DMS 273 treated with DMSO at 0.1 percent for 48 hours (cell line): ENCODE data around the gene PPDPF.
"Not testable (repeated sequence)": the region's sequence is repeated elsewhere in the genome, so short reads cannot be mapped to it uniquely, and the experiment has no call there.

Experiments
- DNase-seq: peaks from one replicate; lab custom pipeline; 2025; lab: John Stamatoyannopoulos, UW

PPDPF gene

DNA sequence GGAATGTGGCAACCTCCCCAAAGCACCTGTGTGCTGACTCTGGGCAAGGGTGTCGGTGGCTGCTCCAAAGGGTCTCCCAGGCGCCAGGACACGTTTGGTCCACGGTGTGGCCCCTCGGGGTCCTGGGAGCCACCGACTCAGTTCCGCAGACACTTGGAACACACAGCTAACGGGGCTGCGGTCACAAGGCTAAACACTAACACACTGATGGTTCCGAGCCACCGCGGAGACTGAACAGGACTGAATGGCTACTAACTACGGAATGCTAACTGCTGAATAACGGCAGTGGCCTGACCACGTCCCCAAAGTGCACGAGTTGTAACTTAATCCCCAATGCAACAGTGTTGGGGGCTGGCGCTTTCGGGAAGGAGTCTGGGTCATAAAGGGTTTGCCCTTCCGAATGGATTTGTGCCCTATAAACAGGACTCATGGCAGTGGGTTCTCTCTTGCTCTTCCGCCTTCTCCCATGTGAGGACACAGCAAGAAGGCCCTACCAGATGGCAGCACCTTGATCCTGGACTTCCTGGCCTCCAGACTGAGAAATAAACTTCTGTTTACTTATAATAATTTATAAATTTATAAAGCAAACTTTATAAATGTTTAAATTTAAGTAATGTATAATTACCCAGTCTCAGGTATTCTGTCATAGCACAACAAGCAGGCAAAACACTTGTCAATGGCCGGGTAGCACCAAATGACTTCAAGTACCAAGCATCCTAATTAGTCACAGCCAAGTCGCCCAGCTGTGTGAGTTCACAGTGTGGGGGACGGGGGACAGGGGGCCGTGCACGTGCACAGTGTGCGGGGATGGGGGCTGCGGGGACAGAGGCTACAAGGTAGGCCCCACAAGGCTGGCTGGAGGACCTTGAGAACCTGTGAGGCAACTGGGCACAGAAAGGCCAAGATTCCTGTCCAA, 19.4 kb upstream of the PPDPF start:
- no peak for DNase-seq

DNA sequence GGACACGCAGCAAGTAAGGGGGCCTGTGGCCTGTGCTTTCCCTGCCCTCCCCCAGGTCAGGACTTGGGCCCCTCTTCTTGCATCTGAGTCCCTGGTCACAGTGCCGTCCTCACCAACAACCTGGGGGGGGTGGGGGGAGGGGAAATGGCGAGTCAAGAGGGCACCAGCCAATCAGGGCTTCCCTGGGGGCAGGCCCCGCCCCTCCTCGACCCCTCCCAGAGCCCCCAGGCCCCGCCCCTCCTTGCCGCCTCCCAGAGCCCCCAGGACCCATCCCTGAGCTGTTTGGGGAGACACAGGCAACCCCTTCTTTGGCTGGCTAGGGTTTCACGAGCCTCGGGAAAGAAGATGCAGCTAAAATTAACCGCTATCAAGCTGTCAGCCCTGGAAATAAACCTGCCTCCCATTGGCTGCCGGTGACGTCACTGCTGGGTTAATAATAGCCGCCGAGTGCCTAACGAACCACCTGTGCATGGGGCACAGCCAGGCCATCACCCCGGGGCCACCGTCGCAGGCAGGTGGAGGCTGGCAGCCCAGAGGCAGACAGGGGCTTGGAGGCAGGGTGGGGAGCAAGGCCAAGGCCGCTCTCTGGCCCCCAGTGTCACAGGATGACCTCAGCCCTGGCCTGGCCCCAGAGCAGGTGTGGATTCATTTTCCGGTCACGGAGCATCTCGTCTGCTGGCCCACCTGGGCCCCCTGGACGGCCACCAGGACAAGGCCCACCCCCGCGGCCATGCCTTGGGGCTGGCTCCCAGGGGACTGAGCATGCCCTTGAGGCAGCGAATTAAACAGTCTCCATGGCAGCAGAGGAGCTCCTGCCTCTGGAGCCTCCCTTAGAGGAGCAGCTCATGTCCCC, 18.5 kb upstream of the PPDPF start:
- DNase-seq: peak; percentile 34

DNA sequence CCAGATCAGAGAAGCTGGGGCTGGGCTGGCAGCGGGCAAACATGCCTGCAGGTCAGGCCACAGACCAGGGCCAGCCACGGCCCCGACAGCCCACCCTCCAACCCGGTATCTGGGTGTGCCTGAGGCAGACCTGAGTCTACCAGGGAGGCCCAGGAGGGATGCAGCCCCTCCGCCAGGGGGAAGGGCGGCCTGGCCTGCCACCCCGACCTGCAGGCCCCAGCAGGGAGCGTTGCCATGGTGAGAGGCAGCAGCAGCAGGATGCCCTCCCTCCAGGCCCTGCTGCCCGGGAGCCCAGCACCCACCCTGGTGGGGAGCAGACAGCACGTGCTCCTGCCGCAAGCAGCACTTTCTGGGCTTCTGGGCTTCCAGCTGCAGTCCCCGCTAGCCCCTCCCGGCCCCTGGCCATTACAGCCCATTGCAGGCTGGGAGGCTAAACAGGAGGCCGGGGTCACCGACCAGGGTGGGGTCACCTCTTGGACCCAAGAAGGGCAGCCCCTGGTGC, 17.8 kb upstream of the PPDPF start:
- DNase-seq: no peak

DNA sequence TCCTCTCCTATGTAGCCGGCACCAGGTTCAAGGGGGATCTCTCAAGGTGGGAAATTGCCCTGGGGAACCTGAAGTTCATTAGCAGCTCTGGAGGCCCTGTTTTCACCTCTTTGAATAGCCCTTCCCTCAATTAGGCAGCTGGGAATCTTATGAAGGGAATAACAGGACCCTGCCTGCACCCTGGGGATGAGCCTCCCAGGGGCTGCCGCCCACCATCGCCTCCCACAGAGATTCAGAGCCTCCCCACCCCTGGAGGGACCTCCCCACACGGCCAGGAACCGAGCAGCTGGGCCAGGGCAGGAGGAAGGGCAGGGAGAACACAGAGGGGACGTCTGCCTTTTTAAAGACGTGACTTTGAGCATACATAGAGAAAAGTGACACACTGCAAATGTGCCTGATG, 17.0 kb upstream of the PPDPF start:
- no peak for DNase-seq

DNA sequence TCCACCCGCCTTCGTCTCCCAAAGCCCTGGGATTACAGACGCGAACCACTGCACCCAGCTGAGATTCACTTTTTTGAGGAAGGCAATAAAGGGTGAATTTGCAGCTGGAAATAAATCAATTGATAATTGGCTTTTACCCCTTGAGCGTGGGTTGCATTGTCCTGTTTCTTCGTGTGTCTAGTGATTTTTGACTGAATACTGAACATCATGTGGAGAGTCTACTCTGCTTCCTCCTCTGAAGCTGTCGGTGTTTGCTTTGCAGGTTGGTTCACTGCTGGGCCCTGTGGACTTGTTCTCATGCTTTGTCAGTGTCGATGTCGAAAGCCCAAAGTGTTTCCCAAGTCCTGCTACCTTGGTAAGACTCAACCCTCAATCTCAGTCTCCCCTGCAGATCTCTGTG, 15.9 kb upstream of the PPDPF start:
- DNase-seq: no peak

DNA sequence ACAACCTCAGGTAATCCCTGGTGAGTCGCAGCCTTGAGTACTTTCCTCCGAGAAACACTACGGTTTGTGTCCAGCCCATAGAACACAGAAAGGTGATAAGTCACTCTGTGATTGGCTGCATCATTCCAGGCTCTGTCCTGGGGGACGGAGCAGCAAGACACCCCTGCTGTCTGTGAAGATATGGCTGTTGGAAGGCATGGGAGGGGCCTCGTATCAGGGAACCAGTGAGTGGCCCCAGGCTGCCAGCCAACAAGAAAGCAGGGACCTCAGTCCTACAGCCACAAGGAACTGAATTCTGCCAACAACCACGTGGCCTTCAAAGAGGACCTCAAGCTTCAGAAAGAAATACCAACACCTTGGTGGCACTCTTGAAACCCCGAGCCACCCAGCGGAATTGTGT, 15.3 kb upstream of the PPDPF start:
- DNase-seq: no peak

DNA sequence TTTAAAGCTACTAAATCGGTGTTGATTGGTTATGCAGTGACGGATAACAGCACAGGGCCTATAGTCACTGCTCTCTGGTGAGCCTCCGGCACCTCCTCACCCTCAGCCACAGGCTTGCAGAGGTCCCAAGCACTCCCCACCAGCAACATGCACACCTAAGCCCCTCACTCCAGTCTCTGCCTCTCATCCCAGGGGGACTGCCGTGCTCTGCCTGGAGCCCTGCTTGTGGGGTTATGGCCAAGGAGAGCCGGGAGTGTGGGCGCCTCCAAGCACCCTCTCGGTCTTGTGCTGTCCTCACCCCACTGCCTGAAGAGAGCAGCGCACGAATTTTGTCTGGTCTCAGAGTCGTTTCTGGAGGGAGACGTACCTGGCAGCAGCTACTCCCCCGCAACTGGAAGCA, 14.8 kb upstream of the PPDPF start:
- DNase-seq: no peak

DNA sequence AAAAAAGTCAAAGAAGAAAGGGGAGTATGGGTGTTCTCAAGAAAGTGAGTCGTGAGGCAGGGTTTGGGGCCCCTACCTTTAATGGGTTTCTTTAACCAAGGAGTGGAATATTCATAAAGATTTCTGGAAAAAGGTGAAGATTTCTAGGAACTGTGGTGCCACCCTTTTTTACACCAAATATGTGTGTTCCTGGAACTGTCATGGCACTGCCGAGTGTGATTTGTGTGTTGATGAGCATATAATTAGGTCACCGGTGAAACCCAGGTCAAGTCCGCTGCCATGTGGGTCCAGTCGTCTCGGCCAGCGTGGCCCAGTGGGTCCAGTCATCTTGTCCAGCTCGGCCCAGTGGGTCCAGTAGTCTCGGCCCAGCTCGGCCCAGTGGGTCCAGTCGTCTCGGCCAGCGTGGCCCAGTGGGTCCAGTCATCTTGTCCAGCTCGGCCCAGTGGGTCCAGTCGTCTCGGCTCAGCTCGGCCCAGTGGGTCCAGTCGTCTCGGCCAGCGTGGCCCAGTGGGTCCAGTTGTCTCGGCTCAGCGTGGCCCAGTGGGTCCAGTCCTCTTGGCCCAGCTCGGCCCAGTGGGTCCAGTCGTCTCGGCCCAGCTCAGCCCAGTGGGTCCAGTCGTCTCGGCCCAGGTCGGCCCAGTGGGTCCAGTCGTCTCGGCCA, 13.4 kb upstream of the PPDPF start:
- DNase-seq: no peak

DNA sequence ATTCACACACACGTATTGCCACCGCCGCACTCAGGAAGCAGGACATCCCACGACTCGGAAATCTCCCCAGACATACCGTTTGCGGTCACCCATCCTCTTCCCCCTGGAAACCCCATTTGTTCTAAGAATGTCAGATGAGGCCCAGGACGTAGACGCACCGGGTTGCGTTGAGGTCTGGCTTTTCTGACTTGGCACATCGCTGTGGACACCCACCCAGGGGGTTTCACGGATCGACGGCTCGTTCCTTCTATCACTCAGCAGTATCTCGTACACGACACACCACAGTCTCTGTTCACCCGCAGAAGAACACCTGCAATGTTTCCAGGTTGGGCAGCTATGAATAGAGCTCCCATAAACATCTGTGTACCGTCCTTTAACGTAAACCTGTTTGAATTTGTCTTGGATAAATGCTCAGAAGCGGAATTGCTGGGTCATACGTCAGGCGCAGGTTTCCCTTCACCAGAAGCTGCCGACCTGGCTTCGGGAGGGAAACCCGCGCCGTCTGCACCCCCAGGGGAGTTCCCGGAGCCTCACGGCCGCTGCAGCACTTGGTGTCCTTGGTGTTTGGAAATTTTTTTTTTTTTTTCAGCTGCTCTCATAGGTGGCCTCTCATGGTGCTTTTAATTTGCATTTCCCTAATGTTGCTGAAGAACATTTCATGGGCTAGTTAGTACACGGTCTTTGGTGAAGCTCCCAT, 12.3 kb upstream of the PPDPF start:
- no peak for DNase-seq

DNA sequence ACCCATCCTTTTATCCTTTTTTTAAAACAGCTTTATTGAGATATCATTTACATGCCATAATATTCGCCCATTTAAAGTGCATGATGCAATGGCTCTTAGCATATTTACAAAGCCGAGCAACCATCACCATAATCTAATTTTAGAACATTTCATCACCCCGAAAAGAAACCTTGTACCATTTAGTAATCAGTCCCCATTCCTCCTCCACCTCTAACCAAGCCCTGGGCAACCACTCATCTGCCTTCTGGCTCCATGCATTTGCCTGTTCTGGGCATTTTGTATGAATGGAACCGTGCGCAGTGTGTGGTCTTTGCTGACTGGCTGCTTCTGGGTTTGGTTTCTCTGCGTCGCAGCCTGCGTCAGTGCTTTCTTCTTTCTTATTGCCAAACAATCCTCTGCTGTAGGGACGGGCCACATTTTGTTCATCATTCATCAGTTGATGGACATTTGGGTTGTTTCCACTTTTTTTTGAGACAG, 11.4 kb upstream of the PPDPF start:
- no peak for DNase-seq

DNA sequence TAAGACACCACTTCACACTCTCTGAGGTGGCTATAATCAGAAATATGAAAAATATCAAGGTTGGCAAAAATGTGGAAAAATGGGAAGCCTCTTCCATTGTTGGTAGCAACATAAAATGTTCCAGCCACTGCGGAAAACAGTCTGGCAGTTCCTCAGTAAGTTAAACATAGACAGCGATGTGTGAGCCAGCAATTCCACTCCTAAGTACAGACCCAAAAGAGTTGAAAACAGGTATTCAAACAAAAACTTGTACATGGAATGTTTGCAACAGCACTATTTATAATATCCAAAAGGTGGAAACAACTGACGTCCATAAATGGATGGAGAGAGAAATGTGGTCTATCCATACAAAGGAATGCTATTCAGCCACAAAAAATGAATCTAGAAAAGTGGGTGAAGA, 7.4 kb upstream of the PPDPF start:
- no peak for DNase-seq

DNA sequence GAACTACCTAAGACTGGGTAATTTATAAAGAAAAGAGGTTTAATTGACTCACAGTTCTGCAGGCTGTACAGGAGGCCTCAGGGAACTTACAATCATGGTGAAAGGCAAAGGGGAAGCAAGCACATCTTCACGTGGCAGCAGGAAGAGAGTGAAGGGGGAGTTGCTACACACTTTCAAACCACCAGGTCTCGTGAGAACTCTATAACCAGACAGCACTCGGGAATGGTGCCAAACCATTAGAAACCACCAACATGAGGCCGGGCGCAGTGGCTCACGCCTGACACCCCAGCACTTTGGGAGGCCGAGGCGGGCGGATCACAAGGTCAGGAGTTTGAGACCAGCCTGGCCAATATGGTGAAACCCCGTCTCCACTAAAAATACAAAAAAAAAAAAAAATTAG, 6.0 kb upstream of the PPDPF start:
- DNase-seq: not testable (repeated sequence)

DNA sequence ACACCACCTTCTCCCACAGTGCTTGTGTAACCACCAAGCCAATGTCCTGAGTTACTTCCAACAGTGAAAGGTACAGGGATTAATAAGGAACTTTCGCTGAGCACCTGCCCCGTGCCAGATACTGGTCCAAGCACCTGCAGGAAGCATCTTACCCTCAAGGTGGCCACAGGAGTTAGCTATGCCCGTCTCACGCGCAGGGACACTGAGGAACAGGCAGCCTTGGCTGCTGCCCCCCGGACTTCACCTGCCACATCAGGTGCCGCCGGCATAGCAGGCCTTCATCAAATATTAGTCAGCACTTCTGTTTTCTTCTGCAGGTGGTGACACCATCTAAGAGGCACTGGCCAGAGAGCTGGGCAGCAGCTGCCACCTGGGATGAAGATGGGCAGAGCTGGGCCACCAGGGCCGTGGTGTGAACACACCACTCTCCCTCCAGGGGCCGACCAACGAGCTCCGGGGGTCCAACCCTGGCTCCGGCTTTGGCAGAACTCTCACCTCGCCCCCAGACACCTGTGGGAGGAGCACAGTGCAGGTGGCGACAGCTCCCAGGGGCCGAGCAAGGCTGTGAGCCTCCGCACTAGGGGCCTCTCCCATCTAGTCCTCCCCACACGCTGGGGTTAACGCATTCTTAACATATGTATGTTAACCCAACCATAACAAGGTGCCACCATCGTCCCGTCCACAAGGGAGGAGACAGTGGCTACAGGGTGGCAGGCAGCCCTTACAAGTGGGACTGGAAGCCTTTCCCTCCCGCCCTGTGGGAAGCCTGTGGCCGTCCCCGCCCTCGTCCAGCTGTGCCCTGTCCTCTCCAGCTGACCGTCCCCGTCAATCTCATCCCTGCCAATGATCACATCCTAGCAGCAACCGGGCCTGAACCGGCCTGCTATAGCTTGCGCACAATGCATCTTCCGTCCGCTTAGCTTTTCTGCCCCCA, 2.9 kb upstream of the PPDPF start:
- no peak for DNase-seq

DNA sequence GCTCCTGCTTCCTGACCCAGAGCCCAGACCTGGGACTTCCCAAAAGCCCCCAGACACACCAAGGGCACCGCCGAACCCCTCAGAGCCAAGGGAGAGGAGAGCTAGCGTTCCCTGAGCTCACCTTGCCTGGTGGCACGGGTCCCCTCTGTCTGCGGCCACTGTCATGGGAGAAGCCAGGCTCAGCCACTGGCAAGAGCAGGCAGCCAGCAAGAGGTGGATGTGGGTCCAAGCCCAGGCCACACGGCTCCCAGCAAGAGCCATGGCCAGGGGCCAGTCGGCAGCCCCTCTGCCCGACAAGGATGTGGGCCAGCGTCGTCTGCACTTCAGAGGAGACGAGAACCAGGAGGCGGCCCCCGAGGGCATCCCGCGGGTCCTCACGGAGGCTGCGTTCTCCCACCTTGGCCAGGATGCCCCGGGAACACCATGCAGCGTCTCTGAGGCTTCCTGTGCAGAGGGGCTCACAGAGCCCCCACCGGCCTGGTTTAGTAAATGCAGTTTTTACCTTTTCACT, 2.2 kb upstream of the PPDPF start:
- no peak for DNase-seq

DNA sequence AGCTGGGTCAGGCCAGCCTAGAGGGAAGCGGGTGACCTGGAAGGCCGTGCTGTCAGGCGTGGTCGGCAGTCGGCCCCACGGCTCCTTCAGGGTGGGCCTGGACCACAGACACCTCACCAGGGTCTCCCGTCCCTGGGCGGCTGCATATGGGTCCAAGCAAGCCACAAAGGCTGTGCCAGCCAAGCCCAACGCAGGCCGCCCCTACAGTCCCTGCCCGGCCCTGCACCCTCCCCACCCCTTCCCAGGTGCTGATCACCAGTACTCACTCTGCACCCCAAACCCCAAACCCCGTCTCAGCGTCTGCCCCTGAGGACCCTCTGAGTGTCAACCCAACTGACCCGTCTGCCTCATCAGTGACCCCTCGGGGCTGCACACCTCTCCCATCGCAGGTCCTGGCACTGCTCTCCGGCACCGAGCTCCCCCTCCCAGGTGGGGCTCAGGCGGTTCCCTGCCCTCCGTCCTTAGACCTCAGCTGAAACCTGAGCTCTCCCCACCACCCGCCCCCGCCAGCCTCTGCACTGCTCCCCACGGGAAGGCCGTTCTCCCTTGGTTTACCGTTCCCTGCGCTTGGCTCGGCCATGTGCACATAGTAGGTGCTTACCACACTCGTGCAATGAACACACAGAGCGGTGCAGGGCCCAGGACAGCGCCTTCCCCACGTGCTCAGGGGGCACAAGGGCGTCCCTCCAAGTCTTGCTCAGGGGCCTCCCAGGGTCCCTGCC, 1.5 kb upstream of the PPDPF start:
- DNase-seq: no peak

DNA sequence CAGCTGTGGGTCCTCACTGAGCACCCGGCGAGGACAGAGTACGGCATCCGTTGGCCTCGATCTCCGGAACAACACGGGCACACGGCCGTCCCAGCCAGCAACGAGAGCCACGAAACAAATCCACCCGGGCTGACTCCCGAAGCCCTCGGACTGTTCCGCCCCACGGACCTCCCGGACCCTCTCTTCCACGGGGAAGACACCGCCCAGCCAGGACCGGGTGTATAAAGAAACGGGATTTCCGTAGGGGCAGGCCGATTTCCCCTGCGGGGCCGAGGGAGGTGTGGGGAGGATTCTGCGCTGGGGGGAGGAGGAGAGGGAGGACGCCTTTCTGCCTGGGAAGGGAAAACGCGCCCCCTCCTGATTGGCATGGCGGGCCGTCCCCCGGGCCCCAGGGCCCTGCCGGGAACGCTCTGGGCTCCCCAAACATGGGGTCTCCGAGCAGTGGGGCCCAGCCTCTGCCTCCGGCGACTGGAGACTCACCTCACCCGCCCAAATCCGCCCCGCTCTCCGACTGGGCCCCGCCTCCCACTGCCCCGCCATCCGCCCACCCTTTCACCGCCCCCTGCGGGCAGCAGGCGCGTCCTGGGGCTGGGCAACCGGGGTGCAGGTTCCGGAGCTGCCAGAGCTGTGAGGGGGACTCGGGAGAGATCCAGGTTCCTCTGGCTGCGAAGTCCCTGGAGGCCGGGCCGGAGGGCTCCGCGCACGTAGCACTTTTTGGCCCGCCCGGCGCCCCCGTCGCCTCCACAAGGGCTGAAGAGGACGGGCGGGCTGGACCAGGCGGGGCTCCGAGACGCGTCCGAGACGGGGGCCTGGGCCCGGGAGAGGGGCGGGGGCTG, 679 bp upstream of the PPDPF start:
- no peak for DNase-seq

DNA sequence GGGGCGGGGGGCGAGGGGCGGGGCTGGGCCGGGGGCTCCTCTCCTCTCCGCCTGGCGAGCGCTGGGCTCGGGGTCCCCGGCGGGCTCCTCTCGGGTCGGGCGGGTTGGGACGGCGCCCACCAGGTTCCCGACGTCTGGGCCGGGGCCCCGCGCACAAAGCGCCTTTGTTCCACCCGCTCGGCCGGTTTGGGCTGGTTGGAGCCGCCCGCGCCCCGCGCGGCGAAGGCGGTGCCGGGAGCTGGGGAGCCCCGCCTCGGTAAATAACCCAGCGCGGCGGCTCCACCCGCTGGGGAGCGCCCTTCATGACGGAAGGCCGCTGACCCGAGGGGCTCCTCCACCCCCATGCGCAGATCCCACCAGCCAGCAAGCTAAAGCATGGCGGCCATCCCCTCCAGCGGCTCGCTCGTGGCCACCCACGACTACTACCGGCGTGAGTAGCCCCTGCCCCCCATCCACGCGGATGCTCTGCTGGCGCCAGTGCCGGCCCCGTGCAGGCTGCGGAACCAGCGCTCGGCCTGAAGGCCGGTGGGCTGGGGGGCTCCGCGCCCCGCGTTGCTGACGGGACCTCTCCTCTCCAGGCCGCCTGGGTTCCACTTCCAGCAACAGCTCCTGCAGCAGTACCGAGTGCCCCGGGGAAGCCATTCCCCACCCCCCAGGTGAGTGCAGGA, 503 bp downstream of the PPDPF start:
- DNase-seq: no peak

DNA sequence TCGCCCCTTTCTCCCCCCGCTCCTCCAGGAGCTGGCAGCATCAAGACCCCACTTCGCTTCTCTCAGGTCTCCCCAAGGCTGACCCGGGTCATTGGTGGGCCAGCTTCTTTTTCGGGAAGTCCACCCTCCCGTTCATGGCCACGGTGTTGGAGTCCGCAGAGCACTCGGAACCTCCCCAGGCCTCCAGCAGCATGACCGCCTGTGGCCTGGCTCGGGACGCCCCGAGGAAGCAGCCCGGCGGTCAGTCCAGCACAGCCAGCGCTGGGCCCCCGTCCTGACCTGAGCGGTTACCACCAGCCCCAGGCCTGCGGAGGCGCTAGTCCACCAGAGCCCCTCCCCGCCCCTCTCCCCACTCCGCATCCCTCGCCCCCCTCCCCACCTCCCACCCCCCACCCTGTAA, 1.0 kb downstream of the PPDPF start:
- DNase-seq: no peak
